Tibial nerve (tissue), 4 donors: ENCODE data around the gene DDX25. TPM values are rescaled to one million over a fixed set of nuclear protein-coding genes. Genes with fewer than 3 reads are reported as not detected.

Experiments
- DNase-seq, 2 donors: peaks; one replicate each; pipeline ENCODE4 v3.0.0-alpha.2; 2019; ENCODE audit warnings: low spot score in 2 of 2
- H3K27ac ChIP-seq, 4 donors: fragments of 200-600 bp; sonication (generic) in 3 of 4; one replicate each; pipeline ENCODE4 v1.5.1; 2017 to 2019; ENCODE audit warnings: mild to moderate bottlenecking in 1 of 4
- H3K27me3 ChIP-seq, 2 donors: fragments of 200-600 bp; sonication (generic) in 1 of 2; one replicate each; pipeline versions ENCODE4 v1.5.1 to v1.6.0; 2017 to 2019
- H3K36me3 ChIP-seq, 3 donors: fragments of 200-600 bp; sonication (generic); one replicate each; pipeline ENCODE4 v1.5.1; 2018 to 2019
- H3K4me1 ChIP-seq, 4 donors: fragments of 200-600 bp; sonication (generic) in 3 of 4; one replicate each; pipeline ENCODE4 v1.5.1; 2017 to 2019
- H3K4me3 ChIP-seq, 4 donors: fragments of 200-600 bp; sonication (generic) in 3 of 4; one replicate each; pipeline ENCODE4 v1.5.1; 2017 to 2019; ENCODE audit warnings: mild to moderate bottlenecking in 1 of 4, moderate library complexity in 1 of 4
- H3K9me3 ChIP-seq, 4 donors: fragments of 200-600 bp; sonication (generic) in 3 of 4; one replicate each; pipeline ENCODE4 v1.5.1; 2017 to 2019
- EP300 ChIP-seq, 2 donors: sonication (generic); formaldehyde crosslinking; IDR thresholded peaks; one replicate each; pipeline ENCODE4 v1.6.1; 2017; ENCODE audit warnings: antibody characterized with exemption in 2 of 2, mild to moderate bottlenecking in 1 of 2
- POLR2A ChIP-seq, 2 donors: fragments of 450-650 bp; IDR thresholded peaks; one replicate each; pipeline ENCODE4 v1.6.1; 2017; ENCODE audit warnings: antibody characterized with exemption in 2 of 2, mild to moderate bottlenecking in 2 of 2, moderate library complexity in 2 of 2
- WGBS, 2 donors: methylation state at CpG; one replicate each; pipeline ENCODE4 v1.1.5; 2018; 5-methylcytosine and 5-hydroxymethylcytosine counted together
- total RNA-seq, 4 donors: library from RNA; depleted of rRNA; stranded (reverse); fragments of >200 nt; gene quantifications; one replicate each; pipeline ENCODE4 v1.1.0, GENCODE V29; 2016
- TF ChIP-seq, protein P1 (sequence below), 5 experiments: fragments of 200-600 bp in 3 of 5; fragments of 450-650 bp in 2 of 5; sonication (generic) in 3 of 5; IDR thresholded peaks; one replicate each; pipeline ENCODE4 v1.5.1; 2016 to 2019; ENCODE audit warnings: antibody characterized with exemption in 5 of 5, mild to moderate bottlenecking in 3 of 5, moderate library complexity in 2 of 5

The DDX25 gene
- total RNA-seq, 4 donors from 2014 or later, result 0.30 TPM; not detected in 3

DNA sequence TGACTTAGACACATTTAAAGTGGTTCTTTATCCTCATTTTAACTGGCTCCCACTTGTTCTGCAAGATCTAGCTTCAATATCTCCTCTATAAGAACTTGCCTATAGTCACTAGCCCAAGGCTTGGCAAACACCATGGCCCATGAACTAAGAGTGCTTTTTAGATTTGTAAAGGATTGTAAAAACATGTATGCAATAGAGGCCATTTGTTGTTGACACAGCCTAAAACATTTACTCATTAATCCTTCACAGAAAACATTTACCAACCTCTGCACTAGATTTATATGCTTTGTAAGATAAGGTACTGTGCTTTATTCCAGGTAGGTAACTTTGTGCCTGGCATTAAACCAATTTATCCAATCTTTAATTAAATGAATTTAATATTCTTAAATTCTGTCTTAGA is 11.3 kb upstream of the DDX25 start:
- no peaks in the 10 kb centered on the region for H3K9me3 ChIP-seq
- H3K4me1 ChIP-seq, result peaks cover 0 to 15% (median 5%) of the 10 kb centered on the region in 4 donors
- no peak overlapping the region for H3K4me3 ChIP-seq
- no peak for TF ChIP-seq POLR2A (IDR thresholded peaks at IDR 0.05)
- TF ChIP-seq EP300 (IDR thresholded peaks at IDR 0.05), result no peak
- TF ChIP-seq, protein P1, sequence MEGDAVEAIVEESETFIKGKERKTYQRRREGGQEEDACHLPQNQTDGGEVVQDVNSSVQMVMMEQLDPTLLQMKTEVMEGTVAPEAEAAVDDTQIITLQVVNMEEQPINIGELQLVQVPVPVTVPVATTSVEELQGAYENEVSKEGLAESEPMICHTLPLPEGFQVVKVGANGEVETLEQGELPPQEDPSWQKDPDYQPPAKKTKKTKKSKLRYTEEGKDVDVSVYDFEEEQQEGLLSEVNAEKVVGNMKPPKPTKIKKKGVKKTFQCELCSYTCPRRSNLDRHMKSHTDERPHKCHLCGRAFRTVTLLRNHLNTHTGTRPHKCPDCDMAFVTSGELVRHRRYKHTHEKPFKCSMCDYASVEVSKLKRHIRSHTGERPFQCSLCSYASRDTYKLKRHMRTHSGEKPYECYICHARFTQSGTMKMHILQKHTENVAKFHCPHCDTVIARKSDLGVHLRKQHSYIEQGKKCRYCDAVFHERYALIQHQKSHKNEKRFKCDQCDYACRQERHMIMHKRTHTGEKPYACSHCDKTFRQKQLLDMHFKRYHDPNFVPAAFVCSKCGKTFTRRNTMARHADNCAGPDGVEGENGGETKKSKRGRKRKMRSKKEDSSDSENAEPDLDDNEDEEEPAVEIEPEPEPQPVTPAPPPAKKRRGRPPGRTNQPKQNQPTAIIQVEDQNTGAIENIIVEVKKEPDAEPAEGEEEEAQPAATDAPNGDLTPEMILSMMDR (IDR thresholded peaks at IDR 0.05), result no peak
- no peak overlapping the region for H3K27ac ChIP-seq
- peaks cover 0 to 35% (median 4%) of the 10 kb centered on the region in 3 donors for H3K36me3 ChIP-seq
- H3K27me3 ChIP-seq, result no peaks in the 10 kb centered on the region
- DNase-seq, result no peak

DNA sequence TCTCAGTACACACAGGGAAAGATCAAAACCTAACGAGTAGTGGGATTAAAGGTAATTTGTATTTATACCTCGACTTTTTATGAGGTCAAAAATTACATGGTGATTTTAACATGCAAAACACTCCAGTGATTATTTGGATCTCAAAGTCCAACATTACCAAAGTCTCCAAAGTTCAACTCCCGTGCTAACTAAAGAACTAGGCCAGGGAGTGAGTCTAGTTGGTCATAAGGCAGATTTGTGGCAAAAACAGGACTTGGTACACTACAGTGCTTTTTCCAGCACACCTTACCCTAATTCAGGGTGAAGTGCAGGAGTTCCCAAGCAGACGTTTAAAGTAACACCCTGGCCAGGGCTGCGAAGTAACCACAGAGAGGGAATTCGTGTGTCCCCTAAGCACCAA is 2.4 kb upstream of the DDX25 start:
- Histone ChIP-seq H3K4me3 (no peak overlapping the region), H3K27ac (no peak overlapping the region), H3K36me3 (peaks cover 0 to 18% (median 0%) of the 10 kb centered on the region in 3 donors), H3K4me1 (peaks cover 0 to 34% (median 14%) of the 10 kb centered on the region in 4 donors), H3K9me3 (no peaks in the 10 kb centered on the region), H3K27me3 (peaks cover 0 to 28% of the 10 kb centered on the region in 2 donors)
- TF ChIP-seq POLR2A (IDR thresholded peaks at IDR 0.05) (no peak), EP300 (IDR thresholded peaks at IDR 0.05) (no peak)
- TF ChIP-seq, protein P1 (IDR thresholded peaks at IDR 0.05), result no peak
- 80 to 82% methylated on average over 6 of the region's 6 CpGs for WGBS, 2 donors
- no peak for DNase-seq

DNA sequence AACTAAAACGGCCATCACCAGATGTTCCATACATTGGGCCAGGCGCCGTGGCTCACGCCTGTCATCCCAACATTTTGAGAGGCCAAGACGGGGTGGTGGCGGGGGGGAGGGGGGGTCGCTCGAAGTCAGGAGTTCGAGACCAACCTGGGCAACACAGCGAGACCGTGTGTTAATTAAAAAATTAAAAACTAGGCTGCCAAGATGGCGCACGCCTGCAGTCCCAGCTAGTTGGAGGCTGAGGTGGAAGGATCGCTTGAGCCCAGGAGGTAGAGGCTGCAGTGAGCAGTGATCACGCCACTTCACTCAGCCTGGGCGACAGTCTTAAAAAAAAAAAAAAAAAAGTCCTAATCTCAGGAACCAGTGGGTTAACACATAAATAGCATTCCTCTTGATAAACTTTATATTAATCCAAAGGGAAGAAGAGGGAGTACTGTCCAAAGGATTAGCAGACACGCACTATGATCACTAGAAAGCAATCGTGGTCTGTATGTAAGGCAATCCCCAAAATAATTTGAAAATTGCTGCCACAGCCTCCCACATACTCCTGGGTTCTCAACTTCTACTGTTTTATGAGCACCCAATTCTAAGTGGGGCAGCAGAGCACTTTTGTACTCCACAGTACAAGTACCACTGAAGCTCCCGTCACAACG is 1.9 kb upstream of the DDX25 start:
- H3K4me1 ChIP-seq, result peaks cover 0 to 34% (median 14%) of the 10 kb centered on the region in 4 donors
- H3K36me3 ChIP-seq, result peaks cover 0 to 18% (median 0%) of the 10 kb centered on the region in 3 donors
- no peaks in the 10 kb centered on the region for H3K9me3 ChIP-seq
- no peak for DNase-seq
- H3K27ac ChIP-seq, result peak overlapping the region; percentile 41 to 89 (median 66)
- peaks cover 0 to 28% of the 10 kb centered on the region in 2 donors for H3K27me3 ChIP-seq
- peak overlapping the region; percentile 55 to 71 (median 58) for H3K4me3 ChIP-seq
- TF ChIP-seq, protein P1 (IDR thresholded peaks at IDR 0.05), result no peak
- TF ChIP-seq EP300 (IDR thresholded peaks at IDR 0.05) (no peak), POLR2A (IDR thresholded peaks at IDR 0.05) (no peak)
- 54 to 60% methylated on average over 20 of the region's 20 CpGs for WGBS, 2 donors

DNA sequence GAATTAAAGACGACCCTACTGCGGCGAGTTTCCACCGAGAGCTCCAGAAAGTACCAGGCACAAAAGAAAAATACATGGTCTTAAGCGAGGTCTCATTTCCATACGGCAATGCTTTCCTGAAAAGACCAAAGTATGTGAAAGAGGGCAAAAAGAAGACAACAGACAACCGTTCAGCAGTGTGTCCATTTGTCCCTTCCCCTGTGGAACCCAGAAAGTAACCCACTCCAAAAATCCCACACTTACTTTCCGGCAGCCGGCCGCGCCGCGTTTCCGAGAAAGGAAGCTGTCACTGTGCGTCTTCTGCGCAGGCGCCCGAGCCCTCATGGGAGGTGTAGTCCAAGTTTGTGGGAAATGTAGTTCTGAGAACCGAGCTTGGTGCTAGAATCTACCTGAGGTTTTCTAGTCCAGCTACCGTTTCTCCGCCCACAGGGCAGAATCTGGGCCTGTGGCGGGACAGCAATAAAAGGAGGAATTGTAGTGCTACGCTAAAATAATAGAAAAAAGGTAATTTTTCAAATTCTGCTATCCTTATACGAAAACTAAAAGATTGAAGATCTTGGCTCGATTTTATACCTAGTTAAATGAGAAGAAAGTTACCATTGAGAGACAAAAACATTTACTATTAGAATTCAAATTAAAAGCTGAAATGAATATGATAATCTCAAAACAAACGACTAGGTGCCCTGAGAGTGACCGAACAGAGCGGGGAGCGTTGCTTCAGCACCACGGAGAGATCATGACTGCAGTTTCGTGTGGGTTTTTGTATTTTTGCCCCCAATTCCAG is 1.2 kb upstream of the DDX25 start, which contains the start of gene PUS3:
PUS3 (minus strand) TSS at position 280 of the 784 bp plus-strand sequence. CDS start 6,922 bp downstream, outside the sequence.
- Histone ChIP-seq H3K9me3 (no peaks in the 10 kb centered on the region), H3K4me1 (peaks cover 0 to 34% (median 14%) of the 10 kb centered on the region in 4 donors), H3K4me3 (peak within 1 kb of the TSS; percentile 55 to 71 (median 58)), H3K27me3 (peaks cover 0 to 28% of the 10 kb centered on the region in 2 donors), H3K36me3 (peaks cover 0 to 18% (median 0%) of the 10 kb centered on the region in 3 donors), H3K27ac (peak within 1 kb of the TSS; percentile 41 to 89 (median 66))
- 2 to 3% methylated on average over 31 of the region's 31 CpGs for WGBS, 2 donors
- peak; percentile 83 to 89 for DNase-seq
- TF ChIP-seq POLR2A (IDR thresholded peaks at IDR 0.05), result peak in 1 of 2 donors; percentile 30
- TF ChIP-seq, protein P1 (IDR thresholded peaks at IDR 0.05), result no peak
- peak; percentile 53 to 85 for TF ChIP-seq EP300 (IDR thresholded peaks at IDR 0.05)
